CD4-positive, alpha-beta T cell treated with Interleukin-21 for 1 hour (primary cell): ENCODE data around the gene HOXA1.

Source experiments
- DNase-seq: peaks from one replicate; pipeline ENCODE4 v3.0.0-alpha.2; 2020

HOXA1 gene

DNA sequence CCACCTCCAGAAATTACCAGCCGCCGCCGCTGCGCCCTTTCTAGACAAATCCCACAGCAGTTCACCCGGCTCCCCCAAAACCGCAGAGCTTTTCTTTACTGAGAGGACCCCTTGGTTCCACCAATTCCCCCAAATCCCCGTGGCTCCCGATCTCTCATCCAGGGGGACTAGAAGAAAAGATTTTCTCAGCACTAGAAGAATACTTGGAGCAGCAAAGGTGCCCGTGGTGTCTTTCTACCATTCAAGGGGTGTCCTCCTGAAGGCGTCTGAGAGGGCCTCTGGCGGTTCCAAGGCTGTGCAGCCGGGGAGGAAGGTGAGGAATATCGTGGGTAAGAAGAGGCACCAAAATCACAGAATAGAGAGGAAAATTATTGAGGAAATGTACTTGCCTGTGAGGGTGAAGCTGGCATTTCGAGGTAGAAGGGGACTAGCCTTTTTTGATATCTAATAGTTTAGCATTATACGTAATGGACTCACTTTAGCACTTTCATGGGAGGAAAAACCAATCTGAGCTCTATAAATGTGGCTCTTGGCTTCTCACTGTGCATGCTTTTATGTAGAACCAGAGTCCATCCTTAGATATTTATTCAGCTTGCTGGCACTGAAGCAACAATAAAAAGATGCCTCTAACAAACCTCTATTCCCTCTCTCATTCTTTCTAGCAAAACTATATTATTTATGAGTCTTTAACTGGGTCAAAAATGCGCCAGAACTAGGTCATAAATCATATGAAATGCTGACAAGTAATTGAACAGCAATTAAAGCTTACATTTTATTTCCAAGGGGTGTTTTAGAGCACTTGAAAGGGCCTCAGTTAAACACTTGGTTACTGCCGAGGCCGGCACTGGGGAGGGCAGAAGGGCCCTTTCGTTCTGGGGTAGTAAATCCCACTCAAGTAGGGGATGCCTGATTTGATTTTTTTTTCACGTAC lies 20.5 kb upstream of the HOXA1 start:
- DNase-seq: no peak

- no peak for DNase-seq
These were observed 19.6 kb upstream of the HOXA1 start for GRCh38 chr7:27115221-27116026.

DNA sequence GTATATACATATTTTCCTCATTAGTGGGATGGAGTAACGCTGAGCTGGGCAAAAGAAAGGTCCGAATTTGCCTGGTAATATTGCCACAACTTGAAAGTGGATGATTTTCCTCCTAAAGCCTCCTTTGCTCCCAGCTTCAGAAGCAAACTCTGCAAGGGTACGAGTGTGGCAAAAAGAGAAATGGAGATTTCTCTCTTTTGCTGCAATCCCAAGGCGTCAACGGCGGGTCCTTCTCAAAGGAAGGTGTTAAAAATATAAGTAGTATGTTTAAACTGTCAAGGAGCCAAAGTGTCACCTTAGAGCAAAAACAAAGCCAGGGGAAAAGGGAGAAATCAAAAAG lies 19.1 kb upstream of the HOXA1 start:
- no peak for DNase-seq

DNA sequence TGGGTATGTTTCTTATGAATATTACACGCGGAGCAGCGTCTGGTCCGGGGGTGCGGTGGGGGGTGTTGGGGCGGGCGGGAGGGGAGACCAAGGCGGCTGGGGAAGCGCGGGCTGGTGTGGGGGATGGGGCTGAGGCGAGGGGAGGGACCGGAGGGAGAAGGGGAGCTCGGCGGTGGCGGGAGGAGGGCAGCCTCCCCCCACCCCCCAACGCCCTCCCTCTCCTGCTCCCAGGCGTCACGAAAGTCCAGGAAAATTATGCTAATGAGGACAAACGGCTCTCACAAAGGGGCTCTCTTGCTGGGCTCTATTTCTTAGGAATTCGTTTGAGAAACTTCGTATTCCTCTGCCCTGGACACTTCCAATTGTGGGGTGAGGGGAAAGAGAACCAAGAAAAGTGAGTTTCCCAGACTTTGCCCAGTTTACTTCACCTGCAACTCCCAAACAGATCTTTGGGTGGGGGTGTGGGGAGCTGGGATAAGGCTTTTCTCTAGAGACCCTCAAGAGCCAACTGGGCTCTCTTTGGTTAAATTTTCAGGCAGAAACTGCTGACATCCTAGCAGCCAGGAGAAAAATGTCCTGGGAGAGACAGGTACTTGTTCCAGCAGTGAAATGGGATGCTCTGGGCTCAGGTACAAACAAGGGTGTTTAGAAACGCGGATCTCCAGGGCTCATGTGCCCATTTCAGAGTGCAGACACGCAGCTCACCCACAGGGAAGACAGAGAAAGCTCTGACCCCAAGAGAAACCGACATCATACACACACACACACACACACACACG lies 18.4 kb upstream of the HOXA1 start:
- no peak for DNase-seq

GRCh38 chr7:27112955-27113949 lies 17.5 kb upstream of the HOXA1 start:
- no peak for DNase-seq

- no peak for DNase-seq
These were observed 16.6 kb upstream of the HOXA1 start for GRCh38 chr7:27112361-27112760.

DNA sequence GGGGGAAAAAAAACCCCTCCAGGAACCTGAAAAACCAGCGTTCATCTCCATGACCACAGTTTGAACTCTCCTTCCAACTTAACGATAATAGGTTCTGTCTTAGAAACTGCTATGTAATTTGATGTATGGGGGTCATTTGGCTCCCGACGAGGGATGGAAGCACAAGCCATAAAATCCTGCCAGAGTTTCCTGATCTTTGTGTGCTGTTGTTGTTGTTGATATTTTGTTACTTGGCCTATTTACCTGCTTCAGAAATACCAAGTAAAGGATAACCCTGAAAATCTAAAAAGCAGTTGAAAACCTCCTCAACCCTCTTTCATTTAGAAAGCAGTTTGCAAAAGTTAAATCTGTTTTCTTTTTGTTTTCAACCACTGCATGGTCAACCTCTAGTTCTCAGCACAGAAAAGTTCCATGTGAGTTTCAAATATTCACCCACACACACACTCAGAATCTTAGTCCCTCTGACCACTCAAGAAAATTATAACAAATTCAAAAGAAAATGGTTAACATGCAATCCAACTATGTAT lies 16.0 kb upstream of the HOXA1 start:
- DNase-seq: no peak

DNA sequence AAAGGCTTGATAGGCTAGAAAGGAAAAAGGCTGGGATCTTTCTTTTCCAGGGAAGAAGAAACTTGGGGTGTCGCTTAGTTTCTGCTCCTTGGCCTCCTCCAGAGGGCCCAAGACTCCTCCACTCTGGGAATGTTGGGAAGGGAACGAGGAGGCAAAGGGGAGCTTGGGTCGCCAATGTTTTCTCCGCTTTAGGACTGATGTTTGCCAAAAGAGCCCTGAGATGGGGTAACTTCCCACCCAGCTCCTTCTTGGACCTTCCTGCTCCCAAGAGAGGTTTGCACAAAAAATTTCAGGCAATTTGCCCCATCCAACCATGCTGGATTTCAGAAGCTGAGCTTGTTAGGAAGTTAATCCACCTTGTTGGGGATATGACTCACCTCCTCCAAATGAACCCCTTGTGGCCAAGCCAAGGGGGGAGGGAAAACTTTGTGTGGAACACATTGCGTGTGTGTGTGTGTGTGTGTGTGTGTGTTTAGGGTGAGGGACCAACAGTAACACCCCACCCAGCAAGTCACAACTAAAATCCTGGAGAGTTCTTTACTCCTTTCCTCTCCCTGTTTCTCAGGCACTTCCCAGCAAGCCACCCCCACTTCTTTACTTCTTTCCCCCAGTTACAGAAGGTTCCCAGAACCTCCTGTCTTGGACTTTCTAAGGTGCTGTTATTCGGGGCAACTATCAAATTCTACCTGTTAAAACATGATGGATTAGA lies 15.4 kb upstream of the HOXA1 start:
- no peak for DNase-seq

- no peak for DNase-seq
These were observed 14.6 kb upstream of the HOXA1 start for GRCh38 chr7:27110186-27111031.

- DNase-seq: no peak
These were observed 13.8 kb upstream of the HOXA1 start for GRCh38 chr7:27109466-27110185.

GRCh38 chr7:27108390-27109127 lies 12.8 kb upstream of the HOXA1 start:
- no peak for DNase-seq

GRCh38 chr7:27107391-27108381 lies 11.9 kb upstream of the HOXA1 start:
- DNase-seq: no peak

DNA sequence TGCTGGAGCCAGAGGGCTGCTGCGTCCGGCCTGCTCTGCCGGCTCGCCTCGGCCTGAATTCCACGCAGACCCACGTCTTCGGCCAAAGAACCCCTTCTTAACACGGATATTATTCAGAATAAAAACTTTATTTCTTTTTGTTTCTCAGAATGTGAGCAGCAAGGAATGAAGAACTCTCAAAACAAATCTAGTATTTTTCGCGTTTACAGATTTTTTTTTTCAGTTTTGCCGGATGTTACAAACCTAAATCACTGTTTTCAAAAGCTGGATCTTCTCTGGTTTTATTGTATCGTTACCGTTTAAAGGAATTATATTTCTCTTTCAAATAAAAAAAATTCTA lies 11.1 kb upstream of the HOXA1 start:
- no peak for DNase-seq

- DNase-seq: no peak
These were observed 10.5 kb upstream of the HOXA1 start for GRCh38 chr7:27106181-27106900.

GRCh38 chr7:27105301-27106031 lies 9.7 kb upstream of the HOXA1 start:
- no peak for DNase-seq
